GM21515 (cell line): ENCODE results near the gene ATG4C.
A peak's percentile ranks its signal among the peaks of the same experiment; 100 is the strongest.
"Not testable (repeated sequence)": the region's sequence is repeated elsewhere in the genome, so short reads cannot be mapped to it uniquely, and the experiment has no call there.

Experiments
- ATAC-seq: cut with Tn5 transposase; IDR thresholded peaks from one replicate; pipeline ENCODE4 v1.9.1; 2021; ENCODE audit not compliant: unreplicated experiment

The ATG4C gene

DNA sequence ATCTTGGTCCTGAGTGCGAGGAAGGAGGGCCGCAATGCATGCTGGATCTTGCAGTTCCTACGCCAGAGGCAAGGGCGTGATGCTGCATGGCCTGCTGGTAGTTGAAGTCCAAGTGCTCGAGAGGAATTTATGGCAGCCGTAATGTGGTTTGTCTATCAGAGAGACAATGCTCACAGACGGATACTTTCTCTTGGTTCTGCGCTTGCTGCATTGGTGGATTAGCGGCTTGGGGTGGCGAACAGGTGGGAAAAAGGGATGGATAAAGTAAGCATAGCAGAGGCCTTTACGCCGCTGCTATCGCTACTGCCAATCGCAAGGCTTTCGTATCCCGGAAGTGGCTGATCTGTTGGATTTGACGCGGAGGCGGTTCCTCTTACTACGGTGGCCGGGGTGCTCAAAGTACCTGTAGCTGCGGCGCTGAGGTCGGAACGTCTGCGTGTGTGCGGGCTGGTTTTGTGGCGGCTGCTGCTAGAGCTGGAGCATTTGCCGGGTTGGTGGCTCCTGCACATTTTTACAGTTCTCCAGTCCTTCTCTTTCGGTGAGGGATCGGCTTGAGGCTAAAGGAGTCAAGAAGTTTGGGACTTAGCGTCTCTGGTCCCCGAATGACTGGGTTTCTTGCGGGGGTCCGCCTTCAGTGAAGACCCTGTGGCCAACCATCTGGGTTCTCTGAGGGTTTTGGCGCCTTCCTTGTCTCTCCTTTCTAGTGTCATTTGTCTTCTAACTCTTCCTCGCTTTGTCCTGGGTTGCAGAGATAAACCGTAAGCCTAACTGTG, at the start of gene ATG4C:
ATG4C (plus strand) TSS at position 397 of the 773 bp plus-strand sequence. CDS start 19,655 bp downstream, outside the sequence.
- ATAC-seq = peak; percentile 97

DNA sequence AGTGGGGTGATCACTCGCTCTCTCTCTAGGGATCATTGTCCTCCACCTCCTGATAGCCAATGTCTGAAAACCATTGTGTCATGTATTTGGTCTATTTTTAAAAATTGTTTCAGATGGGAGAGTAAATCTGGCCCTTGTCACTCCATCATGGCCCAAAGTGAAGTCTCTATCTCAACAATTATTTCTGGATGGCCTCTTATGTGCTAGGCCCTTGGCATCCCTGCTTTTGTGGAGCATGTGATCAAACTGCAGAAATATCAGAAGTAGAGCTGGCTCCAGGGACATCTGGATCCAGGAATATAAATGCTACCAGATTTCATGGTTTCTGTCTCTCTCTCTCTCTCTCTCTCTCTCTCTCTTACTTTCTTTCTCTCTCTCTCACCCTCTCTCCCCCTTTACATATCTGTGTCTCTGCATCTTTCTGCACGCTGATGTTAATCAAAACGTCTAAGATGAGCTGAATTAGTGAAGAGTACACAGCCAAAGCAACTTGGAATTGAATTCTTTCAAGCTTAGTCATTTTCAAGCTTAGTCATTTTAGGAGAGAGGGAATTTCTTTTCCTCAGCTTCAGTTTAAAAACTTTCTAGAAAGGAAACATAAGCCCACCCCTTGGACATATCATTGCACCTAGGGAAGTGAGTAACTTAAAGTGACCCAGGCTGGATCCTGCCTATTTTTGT, 48.3 kb upstream of the ATG4C start:
- ATAC-seq = no peak

GRCh38 chr1:62740701-62741100, 43.2 kb upstream of the ATG4C start:
- not testable (repeated sequence) for ATAC-seq

DNA sequence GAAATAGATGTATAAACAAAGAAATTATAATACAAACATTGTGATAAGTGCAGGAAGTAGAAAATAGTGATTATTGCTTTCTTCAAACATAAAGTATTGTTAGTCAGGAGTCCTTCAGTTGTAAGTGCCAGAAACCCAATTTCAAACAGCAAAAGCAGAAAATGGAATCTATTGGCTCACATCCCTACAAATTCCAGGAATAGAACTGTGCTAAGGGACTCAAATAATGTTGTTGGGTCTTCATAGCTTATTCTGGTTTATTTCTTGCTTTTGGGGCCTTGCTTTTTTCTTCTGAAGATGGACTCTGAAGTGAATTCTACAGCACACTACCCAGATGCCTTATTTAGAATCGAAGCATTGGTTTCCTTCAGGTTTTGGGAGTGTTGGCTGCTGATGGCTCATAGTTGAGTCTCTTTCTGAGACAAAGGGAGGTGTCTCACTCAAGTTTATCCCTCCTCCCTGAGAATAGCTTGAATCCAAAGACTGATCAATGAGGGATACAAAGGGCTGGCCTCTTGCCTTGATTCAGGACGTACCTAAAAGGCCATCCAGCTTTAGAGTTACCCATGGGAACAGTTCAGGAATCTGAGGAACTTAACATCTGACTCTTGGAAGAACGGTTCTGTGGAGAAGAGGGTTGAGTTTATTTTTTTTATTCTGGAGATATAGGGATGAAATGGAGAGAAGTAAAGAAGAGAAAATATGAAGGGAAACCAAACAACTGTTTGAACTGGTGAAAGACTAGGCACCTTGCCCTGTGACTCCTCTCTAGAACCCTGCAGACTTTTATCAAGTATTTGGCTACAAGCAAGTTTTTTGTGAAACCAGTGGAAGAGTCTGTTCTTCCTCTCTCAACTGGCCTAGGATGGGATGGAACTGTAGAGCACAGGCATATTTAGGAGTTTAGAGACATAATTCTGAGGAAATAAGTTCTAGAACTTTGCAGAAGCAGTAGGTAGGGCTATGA, 39.0 kb upstream of the ATG4C start:
- no peak for ATAC-seq

GRCh38 chr1:62746086-62746808, 37.7 kb upstream of the ATG4C start:
- ATAC-seq = no peak

- no peak for ATAC-seq
Measured at GRCh38 chr1:62746809-62747138, 37.2 kb upstream of the ATG4C start.

- no peak for ATAC-seq
Measured at GRCh38 chr1:62753031-62753965, 30.6 kb upstream of the ATG4C start.

- not testable (repeated sequence) for ATAC-seq
Measured at GRCh38 chr1:62754938-62755337, 29.0 kb upstream of the ATG4C start.

DNA sequence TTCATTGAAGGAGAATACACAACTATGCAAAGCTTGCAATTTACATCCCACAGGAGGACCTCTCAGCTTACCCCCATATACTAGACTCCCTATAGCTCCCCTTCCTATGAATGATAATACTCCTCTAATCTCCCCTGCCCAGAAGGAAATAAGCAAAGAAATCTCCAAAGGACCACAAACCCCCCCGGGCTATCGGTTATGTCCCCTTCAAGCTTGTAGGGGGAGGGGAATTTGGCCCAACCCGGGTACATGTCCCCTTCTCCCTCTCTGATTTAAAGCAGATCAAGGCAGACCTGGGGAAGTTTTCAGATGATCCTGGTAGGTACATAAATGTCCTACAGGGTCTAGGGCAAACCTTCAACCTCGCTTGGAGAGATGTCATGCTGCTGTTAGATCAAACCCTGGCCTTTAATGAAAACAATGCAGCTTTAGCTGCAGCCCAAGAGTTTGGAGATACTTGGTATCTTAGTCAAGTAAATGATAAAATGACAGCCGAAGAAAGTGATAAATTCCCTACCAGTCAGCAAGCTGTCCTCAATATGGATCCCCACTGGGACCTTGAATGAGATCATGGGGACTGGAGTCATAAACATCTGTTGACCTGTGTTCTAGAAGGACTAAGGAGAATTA, 27.6 kb upstream of the ATG4C start:
- ATAC-seq = not testable (repeated sequence)

DNA sequence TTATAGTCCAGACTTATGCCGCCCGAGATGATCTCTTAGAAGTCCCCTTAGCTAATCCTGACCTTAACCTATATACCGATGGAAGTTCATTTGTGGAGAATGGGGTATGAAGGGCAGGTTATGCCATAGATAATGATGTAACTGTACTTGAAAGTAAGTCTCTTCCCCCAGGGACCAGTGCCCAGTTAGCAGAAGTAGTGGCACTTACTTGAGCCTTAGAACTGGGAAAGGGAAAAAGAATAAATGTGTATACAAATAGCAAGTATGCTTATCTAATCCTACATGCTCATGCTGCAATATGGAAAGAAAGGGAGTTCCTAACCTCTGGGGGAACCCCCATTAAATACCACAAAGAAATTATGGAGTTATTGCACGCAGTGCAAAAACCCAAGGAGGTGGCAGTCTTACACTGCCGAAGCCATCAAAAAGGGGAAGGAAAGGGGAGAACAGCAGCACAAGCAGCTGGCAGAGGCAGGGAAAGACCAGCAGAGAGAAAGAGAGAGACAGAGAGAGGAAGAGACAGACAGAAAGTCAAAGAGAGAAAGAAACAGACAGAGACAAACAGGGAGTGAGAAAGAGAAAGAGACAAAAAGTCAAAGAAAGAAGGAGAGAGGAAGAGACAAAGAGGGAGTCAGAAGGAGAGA, 24.6 kb upstream of the ATG4C start:
- not testable (repeated sequence) for ATAC-seq

- not testable (repeated sequence) for ATAC-seq
Measured at GRCh38 chr1:62760021-62760782, 23.7 kb upstream of the ATG4C start.

DNA sequence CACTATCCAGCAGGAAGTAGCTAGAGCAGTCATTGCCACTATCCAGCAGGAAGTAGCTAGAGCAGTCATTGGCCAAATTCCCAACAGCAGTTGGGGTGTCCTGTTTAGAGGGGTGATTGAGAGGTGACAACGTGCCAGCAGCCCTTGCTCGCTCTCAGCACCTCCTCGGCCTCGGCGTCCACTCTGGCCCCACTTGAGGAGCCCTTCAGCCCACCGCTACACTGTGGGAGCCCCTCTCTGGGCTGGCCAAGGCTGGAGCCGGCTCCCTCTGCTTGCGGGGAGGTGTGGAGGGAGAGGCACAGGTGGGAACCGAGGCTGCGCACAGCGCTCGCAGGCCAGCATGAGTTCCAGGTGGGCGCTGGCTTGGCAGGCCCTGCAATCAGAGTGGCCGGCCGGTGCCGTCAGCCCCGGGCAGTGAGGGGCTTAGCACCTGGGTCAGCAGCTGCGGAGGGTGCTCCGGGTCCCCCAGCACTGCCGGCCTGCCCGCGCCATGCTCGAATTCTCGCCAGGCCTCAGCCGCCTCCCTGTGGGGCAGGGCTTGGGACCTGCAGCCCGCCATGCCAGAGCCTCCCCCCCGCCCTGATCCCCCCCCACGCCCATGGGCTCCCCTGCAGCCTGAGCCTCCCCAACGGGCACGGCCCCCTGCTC, 22.6 kb upstream of the ATG4C start:
- not testable (repeated sequence) for ATAC-seq

GRCh38 chr1:62762027-62762426, 21.9 kb upstream of the ATG4C start:
- not testable (repeated sequence) for ATAC-seq

GRCh38 chr1:62765981-62766380, 18.0 kb upstream of the ATG4C start:
- ATAC-seq = no peak

DNA sequence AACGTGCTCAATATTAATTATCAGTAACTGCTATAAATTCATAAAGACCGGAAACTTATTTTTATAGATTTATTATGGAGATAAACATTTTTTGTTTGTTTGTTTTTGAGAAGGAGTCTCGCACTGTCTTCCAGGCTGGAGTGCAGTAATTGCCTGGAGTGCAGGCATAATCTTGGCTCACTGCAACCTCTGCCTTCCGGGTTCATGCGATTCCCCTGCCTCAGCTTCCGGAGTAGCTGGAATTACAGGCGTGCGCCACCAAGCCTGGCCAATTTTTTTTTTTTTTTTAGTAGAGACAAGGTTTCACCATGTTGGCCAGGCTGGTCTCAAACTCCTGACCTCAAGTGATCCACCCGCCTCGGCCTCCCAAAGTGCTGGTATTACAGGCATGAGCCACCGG, 15.4 kb upstream of the ATG4C start:
- ATAC-seq = not testable (repeated sequence)

DNA sequence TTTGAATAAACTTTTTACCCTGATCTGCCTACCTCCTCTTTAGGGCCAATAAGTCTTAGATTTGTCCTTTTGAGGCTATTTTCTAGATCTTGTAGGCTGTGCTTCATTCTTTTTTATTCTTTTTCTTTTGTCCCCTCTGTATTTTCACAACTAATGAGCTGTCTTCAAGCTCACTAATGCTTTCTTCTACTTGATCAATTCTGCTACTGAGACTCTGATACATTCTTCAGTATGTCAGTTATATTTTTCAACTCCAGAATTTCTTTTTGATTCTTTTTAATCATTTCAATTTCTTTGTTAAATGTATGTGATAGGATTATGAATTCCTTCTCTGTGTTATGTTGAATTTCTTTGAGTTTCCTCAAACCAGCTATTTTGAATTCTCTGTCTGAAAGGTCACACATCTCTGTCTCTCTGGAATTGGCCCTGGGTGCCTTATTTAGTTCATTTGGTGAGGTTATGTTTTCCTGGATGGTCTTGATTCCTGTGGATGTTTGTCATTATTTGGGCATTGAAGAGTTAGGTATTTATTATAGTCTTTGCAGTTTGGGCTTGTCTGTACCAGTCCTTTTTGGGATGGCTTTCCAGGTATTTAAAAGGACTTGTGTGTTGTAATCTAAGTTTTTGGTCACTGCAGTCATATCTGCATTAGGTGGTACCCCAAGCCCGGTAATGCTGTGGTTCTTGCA, 11.2 kb upstream of the ATG4C start:
- ATAC-seq = no peak

DNA sequence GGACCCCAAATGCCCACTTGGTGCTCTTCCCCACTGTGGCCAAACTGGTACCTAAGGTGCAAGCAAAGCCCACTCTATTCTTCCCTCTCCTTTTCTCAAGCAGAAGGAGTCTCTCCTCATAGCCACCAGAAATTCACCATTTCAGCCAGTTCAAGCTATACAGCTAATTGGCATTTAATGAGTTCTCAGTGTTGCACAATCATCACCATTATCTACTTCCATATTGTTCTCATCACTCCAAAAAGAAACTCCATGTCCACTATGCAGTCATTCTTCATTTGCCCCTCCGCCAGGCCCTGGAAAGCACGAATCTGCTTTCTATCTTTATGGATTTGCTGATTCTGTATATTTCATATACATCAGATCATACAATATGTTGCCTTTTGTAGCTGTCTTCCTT, 9.9 kb upstream of the ATG4C start:
- no peak for ATAC-seq
